ENCODE results near the gene GBGT1. TPM values are rescaled to one million over a fixed set of nuclear protein-coding genes. Genes with fewer than 3 reads are reported as not detected.
"Not testable (repeated sequence)": the region's sequence is repeated elsewhere in the genome, so short reads cannot be mapped to it uniquely, and the experiment has no call there.

The GBGT1 gene
- 0.73 TPM for polyA plus RNA-seq (2012; ENCODE audit: insufficient read depth, insufficient read length)

- peak within 1 kb of the TSS; percentile 31 for H3K4me3 ChIP-seq (ENCODE audit: low read length)
- DNase-seq (ENCODE audit: low read depth, low spot score) = no peak
Measured at GRCh38 chr9:133163504-133164172, at the start of gene GBGT1. Gene GBGT1, minus strand, starts transcription at chr9:133163914. Its CDS starts 1,502 bp downstream, at chr9:133162412.

DNA sequence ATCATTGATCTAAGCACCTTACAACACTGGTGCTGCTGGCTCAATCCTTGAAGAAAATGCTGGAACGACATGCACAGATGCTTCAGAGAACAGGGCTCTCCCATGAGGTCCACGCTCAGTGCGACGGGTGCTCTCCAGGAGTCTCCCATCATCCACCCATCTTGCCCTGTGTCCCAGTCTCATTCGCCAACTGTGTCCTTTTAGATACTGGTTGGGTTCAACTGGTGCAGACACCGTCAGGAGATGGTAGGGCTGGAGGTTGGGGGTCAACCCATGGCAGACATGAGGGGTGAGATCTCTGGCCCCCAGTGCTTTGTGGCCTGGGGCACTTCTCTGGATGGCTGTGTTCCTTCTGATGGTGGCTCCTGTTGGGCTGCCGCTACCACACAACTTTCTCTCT is 46.9 kb upstream of the GBGT1 start:
- DNase-seq (ENCODE audit: low read depth, low spot score) = no peak
- no peak overlapping the region for H3K4me3 ChIP-seq (ENCODE audit: low read length)

GRCh38 chr9:133210202-133210532 is 46.5 kb upstream of the GBGT1 start:
- no peak for DNase-seq (ENCODE audit: low read depth, low spot score)
- H3K4me3 ChIP-seq (ENCODE audit: low read length) = no peak overlapping the region

DNA sequence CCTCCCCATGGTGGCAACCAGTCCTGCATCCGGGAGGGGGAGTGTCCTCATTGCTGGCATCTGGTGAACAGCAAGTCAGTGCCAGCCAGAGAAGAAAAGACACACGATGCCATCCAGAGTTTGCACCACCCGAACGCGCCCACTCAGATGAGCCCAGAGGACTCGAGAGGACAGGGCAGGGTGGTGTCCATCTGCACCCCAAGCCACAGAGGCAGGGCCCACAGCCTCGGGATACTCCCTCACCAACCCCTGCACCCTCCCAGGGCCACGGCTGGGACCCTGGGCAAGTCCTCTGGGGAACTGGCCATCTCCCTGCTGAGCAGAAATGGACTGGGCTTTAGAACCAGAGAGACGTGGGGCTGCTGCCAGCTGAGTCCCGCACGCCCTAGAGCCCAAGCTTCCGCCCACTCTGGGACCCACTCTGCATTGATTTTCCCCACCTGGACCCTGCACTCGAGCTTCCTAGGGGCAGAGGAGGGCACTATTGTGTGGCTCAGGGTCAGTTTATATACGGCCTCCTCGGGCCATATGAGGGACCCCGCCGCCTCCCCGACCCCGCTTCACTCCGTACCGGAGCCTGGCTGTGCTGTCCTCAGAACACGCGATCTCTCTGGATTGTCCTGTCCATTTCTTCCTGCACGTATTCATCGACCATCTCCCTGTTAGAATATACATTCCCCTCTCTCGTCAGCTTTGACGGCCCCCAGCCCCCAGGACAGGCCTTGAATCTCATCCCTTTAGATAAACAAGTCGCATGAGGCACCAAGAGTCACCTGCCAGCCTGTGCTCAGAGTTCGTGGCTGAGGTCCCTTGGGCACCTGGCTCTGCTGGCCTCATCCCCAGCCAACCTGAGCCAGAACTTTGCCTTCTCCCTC is 45.9 kb upstream of the GBGT1 start:
- not testable (repeated sequence) for H3K4me3 ChIP-seq (ENCODE audit: low read length); DNase-seq (ENCODE audit: low read depth, low spot score)

DNA sequence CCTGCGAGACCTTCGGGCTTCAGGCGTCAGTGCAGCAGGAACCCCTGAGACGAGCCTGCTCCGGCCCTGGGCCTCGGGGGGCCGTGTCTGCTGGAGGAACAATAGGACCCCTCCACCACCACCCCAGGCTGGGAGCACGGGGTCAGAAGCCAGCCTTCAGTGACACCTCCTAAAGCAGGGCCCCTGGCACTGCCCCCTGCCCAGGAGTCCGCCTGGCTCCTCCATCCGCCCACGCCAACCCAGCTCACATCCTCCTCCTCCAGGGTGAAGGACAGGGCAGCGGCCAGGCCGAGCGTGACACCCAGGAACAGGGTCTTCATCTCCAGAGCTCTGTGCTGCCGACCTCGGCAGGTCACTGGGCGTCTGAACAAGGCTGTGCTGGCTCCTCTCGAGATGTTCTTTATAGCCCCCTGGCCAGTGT is 45.2 kb upstream of the GBGT1 start, which contains the start of gene OBP2B:
TSS of gene OBP2B (minus strand) at position 371 of the 421 bp plus-strand sequence. CDS start at position 320, 51 bp downstream.
- DNase-seq (ENCODE audit: low read depth, low spot score); H3K4me3 ChIP-seq (ENCODE audit: low read length): not testable (repeated sequence)

DNA sequence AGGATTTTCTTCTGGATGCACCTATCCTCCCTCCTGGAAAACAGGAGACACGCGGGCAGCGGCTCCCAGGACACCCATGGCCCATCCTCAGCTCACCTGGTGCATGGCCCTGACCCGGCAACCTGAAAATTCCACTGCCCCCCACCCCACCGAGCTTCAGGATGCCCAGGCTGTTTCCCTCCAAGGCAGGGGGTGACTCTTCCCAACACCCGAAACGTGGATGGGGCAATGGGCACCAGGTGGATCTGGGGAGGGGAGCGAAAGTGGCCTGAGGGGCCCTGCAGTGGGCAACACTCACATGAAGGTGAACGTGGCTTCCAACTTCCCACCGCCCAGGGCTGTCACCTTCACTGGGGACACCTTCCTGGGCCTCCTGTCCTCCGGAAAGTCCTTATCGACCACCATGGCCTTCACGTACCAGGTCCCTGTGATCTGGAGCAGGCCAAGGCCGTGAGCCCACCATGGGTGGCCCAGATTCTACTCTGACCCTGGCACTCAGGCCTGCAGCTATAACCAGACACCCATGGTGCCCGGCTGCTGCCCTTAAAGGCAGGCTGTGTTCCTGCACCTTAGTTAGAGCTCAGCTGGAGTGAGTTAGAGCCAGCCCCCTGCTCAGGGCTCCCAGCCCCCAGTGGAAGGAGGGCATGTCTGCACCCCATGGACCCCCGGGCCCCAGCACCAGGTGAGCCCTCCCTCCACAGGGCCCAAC is 44.6 kb upstream of the GBGT1 start:
- H3K4me3 ChIP-seq (ENCODE audit: low read length); DNase-seq (ENCODE audit: low read depth, low spot score): not testable (repeated sequence)

DNA sequence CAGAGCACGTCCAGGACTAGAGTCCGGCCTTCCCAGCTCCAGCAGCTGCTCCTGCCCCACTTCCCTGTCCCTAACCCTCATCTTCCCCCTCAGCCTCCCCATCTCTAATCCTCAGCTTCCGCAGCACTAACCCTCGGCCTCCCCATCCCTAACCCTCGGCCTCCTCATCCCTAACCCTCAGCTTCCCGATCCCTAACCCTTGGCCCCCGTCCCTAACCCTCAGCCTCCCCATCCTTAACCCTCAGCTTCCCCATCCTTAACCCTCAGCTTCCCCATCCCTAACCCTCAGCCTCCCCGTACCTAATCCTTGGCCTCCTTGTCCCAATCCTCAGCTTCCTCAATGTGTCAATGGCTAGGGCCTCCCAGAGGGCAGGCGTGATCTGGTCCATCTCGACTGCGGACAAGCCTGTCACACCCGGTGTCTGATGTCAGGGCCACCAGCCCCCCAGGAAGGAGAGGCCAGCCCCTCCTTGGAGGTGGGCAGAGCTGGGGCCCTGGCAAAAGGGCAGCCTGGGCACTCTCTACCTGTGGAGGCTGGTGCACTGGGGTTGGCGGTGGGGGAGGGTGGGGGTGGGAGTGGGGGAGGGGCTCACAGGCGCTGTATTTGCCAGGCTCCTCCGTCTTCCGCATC is 43.9 kb upstream of the GBGT1 start:
- DNase-seq (ENCODE audit: low read depth, low spot score) = no peak
- H3K4me3 ChIP-seq (ENCODE audit: low read length) = no peak overlapping the region

- no peak for DNase-seq (ENCODE audit: low read depth, low spot score)
- no peak overlapping the region for H3K4me3 ChIP-seq (ENCODE audit: low read length)
Measured at GRCh38 chr9:133207021-133207531, 43.4 kb upstream of the GBGT1 start.

DNA sequence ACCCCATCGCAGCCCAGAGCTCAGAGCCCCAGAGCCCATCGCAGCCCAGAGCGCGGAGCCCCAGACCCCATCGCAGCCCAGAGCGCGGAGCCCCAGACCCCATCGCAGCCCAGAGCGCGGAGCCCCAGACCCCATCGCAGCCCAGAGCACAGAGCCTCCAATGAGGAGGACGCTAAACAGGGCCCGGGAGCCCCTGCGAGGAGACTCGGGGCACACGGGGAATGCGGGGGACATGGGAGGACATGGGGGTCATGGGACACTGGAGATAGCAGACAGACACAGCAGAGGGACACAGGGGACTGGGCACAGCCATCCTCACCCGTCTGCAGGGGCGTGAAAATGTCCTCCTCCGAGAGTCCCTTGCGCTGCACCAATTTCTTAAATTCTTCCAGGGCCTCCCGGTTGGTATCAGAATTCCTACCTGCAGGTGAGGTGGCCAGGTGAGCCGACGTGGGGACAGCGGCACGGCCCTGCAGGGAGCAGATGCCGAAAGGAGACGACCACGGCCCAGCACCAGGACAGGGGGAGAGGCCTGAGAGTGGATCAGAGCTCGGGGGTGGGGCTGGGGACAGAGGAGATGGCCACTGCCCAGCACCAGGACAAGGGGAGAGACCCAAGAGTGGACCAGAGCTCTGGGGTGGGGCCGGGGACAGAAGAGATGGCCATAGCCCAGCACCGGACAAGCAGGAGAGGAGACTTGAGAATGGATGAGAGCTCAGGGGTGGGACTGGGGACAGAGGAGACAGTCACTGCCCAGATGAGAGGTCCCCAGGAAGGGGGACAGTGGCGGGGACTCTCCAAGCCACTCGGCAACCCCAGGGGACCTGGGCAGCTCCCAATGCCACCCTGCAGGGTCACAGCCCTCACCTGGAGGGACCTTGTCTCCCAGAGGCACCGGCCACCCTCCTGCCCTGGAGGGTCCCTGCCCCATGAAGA is 42.5 kb upstream of the GBGT1 start:
- DNase-seq (ENCODE audit: low read depth, low spot score) = no peak
- H3K4me3 ChIP-seq (ENCODE audit: low read length) = no peak overlapping the region

DNA sequence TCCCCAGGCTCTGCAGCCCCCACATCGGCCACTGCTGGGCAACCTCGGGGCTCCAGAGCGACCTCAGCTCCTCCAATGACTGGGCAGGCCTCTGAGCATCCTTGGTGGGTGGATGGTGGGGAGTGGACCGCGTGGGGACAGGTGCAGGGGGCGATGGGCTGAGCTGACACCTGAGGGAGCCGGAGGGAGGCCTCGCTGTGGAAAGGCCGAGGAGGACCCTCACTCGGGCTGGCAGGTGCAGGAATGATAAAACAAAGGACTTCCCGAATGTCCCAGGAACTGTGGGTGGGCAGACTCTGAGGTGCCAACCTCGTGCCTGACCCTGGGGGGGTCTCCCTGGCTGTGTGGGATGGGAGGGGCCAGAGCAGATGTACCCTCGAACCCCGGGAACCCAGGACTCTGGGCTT is 41.8 kb upstream of the GBGT1 start:
- not testable (repeated sequence) for DNase-seq (ENCODE audit: low read depth, low spot score); H3K4me3 ChIP-seq (ENCODE audit: low read length)

DNA sequence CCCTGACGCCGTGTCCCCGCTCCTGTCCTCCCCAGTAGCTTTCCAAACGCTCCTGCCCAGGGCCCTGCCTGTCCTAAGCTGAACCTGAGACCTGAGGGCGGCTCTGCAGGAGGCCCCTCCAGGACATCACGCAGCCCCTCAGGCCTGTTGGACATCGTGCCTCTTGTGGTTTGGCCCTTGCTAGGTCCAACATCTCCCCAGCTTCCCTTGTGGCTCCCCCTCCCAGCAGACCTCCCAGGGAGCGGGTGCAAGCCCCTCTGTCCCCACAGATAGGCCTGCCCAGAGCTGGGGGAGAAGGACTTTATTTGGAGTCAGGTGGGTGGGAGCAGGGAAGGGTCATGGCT is 41.3 kb upstream of the GBGT1 start:
- DNase-seq (ENCODE audit: low read depth, low spot score) = no peak
- no peak overlapping the region for H3K4me3 ChIP-seq (ENCODE audit: low read length)

DNA sequence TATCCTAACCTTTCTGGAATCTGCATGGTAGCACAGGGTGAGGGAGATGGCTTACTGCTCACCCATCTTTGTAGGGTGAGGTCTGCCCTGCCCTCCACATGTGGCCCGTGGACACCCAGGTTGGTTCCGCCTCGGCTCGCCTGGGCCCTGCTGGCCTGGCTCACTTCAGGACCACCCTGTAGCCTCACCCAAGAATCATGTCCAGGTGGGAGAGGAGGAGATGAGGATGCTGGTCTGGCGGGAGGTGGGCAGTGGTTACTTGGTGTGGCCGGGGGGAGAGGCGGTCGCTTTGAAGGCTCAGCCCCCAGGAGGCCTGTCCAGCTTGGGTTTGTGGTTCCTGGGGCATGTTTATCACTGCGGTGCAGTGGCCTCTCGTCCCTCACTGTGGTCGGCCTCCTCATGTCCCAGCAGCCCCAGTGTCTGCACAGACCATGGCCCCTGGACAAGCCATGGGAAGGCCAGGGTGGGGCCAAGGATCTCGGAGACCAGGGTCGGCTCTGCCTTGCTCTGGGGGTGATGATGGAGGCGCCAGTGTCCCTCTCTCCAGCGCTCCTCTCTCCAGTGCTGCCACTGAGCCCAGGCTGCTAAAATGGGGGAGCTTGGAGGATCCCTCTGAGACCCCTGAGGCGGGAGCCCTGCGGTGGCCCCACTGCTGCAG is 40.8 kb upstream of the GBGT1 start:
- no peak for DNase-seq (ENCODE audit: low read depth, low spot score)
- H3K4me3 ChIP-seq (ENCODE audit: low read length) = no peak overlapping the region

DNA sequence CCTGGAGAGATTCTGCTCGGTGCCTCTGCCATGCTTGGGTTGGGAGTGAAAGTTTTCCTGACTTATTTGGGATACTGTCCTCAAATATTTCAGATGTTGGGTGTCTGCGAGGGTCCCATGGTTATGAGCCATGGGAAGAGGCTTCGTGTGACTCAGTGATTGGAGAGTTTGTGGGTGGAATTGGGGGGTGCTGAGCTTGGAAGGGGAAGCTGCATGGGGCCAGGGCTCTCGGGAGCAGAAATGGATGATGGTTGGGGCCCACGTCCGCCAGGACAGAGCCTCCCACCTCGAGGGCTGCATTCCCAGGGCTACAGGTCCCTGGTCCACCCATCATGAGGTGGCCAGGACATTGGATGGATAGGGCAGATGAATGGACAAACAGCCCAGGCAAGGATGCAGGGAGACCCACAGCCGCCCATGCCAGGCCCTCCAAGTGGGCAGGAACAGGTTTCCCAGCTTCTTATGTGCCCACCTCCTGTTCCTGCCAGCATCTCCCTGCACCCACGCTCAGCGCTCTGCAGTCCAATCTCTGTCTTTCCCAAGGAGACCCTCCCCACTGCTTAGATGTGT is 39.9 kb upstream of the GBGT1 start:
- DNase-seq (ENCODE audit: low read depth, low spot score) = no peak
- H3K4me3 ChIP-seq (ENCODE audit: low read length) = no peak overlapping the region

GRCh38 chr9:133202688-133203453 is 39.2 kb upstream of the GBGT1 start:
- DNase-seq (ENCODE audit: low read depth, low spot score) = no peak
- H3K4me3 ChIP-seq (ENCODE audit: low read length) = no peak overlapping the region

DNA sequence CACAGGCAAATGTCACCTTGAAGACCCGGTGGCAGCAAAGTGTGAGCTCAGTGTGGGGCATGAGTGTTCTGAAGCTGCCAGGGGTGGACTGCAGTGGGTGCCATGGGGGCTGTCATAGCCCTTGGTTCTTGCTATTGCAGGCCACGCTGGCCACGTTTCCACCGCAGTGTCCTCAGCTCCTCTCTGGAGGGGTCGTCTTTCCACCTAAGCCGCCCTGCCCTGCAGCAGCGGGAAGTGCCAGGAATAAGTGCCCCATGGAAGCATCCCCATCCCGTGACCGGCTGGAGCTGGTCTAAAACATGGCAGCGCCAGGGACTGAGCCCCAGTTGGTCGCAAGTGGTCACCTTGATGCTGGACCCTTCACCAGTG is 38.4 kb upstream of the GBGT1 start:
- DNase-seq (ENCODE audit: low read depth, low spot score) = no peak
- no peak overlapping the region for H3K4me3 ChIP-seq (ENCODE audit: low read length)

- no peak overlapping the region for H3K4me3 ChIP-seq (ENCODE audit: low read length)
- no peak for DNase-seq (ENCODE audit: low read depth, low spot score)
Measured at GRCh38 chr9:133201424-133202144, 37.9 kb upstream of the GBGT1 start.

Measured in Jurkat, Clone E6-1 (cell line).